Keratinocyte (primary cell): ENCODE data around the gene SLC39A13.

Experiments
- CTCF ChIP-seq, 3 experiments: IDR thresholded peaks in 1 of 3; conservative IDR thresholded peaks in 1 of 3; optimal IDR thresholded peaks in 1 of 3; 2 replicates in 2 of 3; 3 replicates in 1 of 3; pipeline versions ENCODE3 to v1.5.1; 2011; ENCODE audit warnings: low read length in 3 of 3, mild to moderate bottlenecking in 3 of 3, moderate library complexity in 2 of 3, control low read depth in 1 of 3, inconsistent platforms in 1 of 3; ENCODE audit not compliant: insufficient read depth in 2 of 3; ENCODE audit errors: extremely low read depth in 1 of 3
- EZH2 ChIP-seq: IDR thresholded peaks from one replicate; pipeline ENCODE4 v1.6.1; 2012; ENCODE audit warnings: inconsistent platforms, mild to moderate bottlenecking, low read length, moderate library complexity

- TF ChIP-seq CTCF (optimal IDR thresholded peaks at IDR 0.05 in 1 of 3, IDR thresholded peaks at IDR 0.05 in 1 of 3, conservative IDR thresholded peaks at IDR 0.05 in 1 of 3; ENCODE audit: extremely low read depth in 1 of 3, insufficient read depth in 2 of 3, low read length in 3 of 3) (no peak), EZH2 (no peak)
Measured at GRCh38 chr11:47430524-47430923, 22.1 kb downstream of the SLC39A13 start.
